Skin epidermis (tissue), 12 donors: Measurements from ENCODE around the gene TIMM50.
"Not testable (repeated sequence)": the region's sequence is repeated elsewhere in the genome, so short reads cannot be mapped to it uniquely, and the experiment has no call there.

Source experiments
- H3K27ac ChIP-seq, 21 experiments: fragments of 200-600 bp; sonication (generic) in 11 of 21; one replicate each; pipeline ENCODE4 v1.5.0; 2020; ENCODE audit warnings: mild to moderate bottlenecking in 3 of 21, inconsistent platforms in 2 of 21, moderate library complexity in 2 of 21
- H3K4me3 ChIP-seq, 7 experiments: fragments of 200-600 bp; sonication (generic) in 2 of 7; one replicate each; pipeline ENCODE4 v1.5.0; 2020; ENCODE audit warnings: inconsistent platforms in 2 of 7, mild to moderate bottlenecking in 2 of 7, moderate library complexity in 1 of 7

The TIMM50 gene

DNA sequence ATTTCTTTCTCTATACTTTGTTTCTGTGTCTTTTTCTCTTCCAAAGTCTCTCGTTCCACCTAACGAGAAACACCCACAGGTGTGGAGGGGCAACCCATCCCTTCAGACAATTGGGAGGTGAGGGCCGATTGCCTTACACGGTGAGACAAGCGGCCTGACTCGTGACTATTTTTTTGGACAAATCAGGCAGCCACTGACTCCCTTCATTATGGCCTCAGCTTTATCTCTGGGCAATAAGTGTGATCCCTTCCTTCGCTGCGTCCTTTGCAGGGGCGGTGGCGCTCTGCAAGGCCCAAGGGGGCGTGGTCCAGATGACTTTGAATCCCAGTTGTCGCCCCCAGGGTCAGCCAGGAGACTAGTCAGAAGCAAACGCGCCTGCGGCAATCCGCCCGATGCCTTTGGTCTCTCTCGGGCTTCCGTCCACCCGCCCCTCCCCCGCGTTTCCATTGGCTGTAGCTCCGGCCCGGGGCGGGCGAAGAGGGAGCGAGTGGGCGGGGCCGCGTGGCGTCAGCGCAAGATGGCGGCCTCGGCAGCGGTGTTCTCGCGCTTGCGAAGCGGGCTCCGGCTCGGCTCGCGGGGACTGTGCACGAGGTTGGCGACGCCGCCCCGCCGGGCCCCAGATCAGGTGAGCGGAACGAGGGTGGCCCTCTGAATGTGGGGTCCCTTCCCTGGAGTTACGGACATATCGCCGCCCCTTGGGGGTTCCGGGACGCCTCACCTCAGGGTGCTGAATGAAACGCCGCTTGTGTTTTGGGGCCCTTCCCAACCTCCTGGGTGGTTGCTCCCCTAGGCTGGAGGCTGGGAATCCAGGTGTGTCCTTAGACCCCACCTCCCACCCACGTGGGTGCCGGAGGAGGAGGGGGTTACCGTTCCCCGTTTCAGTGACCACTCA, at the start of gene TIMM50:
Gene TIMM50 (plus strand): TSS at position 502 of the 892 bp plus-strand sequence. CDS start 16 bp downstream, at position 518.
- H3K27ac ChIP-seq = peak within 1 kb of the TSS; percentile 41 to 98 (median 87)
- H3K4me3 ChIP-seq = peak within 1 kb of the TSS; percentile 74 to 99 (median 95)

DNA sequence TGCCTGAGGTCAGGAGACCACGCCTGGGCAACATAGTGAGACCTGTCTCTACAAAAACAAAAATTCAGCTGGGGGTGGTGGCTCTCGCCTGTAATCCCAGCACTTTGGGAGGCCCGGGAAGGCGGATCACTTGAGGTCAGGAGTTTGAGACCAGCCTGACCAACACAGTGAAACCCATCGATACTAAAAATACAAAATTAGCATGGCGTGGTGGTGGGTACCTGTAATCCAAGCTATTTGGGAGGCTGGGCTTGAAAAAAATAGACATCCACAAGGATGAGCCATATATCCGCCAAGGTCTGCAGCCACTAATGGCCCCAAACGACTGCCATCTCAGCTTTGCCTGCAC, 48.0 kb upstream of the TIMM50 start:
- no peak overlapping the region for H3K4me3 ChIP-seq
- H3K27ac ChIP-seq = peak overlapping the region in 3 of 21 experiments; percentile 39 to 98 (median 85)

DNA sequence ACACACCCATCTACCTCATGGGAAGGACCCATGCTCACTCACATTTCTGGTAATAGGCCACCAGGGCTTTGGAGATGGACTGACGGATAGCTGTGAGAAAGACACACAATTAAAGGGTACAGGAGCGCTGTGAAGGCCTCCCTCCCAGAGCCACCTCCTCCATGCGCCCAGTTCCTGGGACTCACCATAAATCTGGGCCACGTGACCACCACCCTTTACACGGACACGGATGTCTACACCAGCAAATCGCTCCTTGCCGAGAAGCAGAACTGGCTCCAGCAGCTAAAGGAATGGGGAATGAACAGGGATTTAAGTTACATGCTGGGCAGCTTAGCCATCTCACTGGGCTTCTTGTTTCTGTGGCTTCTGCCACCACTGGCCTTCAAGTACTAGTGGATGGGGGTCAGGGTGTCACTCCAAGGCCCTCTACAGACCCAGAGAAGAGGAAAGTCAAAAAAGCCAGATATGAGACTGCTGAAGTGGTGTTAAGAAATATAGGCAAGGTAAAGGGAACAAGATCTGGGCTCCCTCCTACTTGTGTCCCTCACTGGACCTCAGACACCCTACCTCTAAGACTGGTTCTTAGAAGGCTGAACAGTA, 47.1 kb upstream of the TIMM50 start:
- H3K27ac ChIP-seq = peak overlapping the region in 11 of 21 experiments; percentile 16 to 98 (median 90)
- H3K4me3 ChIP-seq = no peak overlapping the region

DNA sequence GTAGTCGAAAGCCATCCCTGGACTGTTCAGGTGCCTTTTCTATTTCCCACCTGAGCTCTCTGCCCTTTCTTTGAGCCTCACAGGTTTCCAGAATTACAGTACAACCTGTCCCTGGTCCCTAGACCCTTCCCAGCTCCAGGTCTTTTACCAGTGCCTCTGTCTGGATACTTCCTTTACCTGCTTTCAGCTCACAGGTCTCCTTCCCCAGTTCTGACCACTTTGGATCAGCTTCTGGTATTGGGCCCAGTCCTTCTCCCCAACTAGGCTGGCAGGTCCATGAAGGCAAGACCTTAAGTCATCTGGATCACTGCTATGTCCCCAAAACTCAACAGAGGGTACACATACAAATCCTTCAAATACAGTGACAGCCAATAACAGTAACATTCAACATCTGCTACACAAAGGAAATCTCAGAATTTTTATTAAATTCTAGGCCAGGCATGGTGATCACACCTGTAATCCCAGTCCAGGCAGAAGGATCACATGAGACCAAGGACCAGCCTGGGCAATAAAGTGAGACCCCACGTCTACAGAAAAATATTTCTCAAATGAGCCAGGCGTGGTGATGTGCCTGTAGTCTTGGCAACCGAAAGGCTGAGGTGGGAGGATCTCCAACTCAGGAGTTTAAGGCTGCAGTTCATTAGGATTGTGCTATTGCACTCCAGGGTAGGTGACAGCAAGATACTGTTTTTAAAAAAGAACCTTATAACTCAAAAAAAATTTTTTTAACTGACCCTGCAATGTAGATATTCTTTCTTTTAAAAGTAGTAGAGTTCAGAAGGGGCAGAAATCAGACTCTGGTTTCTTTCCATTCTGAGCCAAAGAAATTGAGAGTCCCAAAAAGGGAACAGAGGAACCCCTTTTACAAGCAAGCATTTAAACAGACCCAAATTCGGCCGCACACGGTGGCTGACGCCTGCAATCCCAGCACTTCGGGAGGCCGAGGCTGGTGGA, 46.2 kb upstream of the TIMM50 start:
- peak overlapping the region; percentile 61 to 99 (median 88) for H3K4me3 ChIP-seq
- H3K27ac ChIP-seq = peak overlapping the region in 16 of 21 experiments; percentile 16 to 98 (median 93)

DNA sequence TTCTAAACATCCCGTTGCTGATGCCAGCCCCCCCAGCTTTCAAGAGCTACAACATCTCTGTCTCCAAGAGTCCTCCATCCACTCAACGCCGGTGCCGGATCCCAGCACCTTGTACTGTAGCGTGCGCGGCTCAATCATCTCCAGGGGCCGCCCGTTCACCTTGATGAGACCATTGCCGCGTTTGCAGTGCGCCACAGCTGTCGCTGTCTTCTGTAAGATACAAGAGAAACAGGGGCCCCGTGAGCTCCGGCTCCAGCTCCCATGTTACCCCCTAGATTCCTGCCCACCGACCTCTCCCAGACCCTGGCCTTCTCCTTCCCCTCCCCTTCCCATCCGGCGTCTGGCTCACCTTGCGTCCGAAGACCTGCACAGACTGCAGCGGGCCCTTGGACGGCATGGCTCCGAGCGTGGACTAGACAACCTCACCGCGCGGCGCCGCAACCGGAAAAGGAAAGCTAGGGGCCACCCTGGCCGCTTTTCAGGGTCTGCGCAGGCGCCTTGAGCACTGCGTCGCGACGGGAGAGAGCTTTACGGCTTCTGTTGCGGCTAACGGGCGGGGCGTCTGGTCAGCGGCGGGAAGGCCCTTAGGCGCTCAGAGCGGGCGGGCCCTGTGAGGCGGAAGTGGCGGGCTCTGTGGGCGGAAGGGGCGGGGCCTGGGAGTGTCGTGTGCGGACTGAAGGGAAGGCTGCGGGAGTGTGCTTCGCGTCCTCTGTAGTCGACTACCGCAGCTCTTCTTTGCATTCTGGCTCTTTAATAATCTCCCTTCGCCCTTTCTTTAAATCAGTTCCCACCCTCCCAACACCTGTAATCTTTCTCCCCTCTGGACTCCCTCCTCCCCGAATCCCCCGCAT, 44.9 kb upstream of the TIMM50 start, which contains the start of gene RPS16:
Gene RPS16 (minus strand): TSS at position 451 of the 851 bp plus-strand sequence. CDS start 54 bp downstream, at position 397.
- peak within 1 kb of the TSS; percentile 82 to 98 (median 93) for H3K27ac ChIP-seq
- peak within 1 kb of the TSS; percentile 61 to 99 (median 88) for H3K4me3 ChIP-seq

DNA sequence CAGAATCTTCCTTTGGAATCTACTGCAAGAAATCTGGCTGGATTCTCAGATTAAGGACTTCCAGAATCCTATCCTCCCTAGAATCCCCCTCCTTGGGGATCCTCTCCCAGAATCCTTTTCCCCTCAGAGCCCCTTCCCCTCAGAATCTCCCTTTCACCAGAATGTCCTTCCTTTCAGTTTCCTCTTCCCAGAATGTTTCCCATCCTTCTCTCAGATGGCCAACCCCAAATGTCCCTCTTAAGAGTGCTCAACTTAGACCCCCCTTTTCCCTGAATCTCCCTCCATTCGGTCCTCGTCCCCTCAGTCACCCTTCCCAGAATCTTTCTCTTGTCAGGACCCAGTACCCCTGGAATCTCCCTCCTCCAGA, 44.3 kb upstream of the TIMM50 start:
- H3K4me3 ChIP-seq = peak overlapping the region; percentile 26 to 99 (median 88)
- peak overlapping the region in 20 of 21 experiments; percentile 77 to 98 (median 92) for H3K27ac ChIP-seq

DNA sequence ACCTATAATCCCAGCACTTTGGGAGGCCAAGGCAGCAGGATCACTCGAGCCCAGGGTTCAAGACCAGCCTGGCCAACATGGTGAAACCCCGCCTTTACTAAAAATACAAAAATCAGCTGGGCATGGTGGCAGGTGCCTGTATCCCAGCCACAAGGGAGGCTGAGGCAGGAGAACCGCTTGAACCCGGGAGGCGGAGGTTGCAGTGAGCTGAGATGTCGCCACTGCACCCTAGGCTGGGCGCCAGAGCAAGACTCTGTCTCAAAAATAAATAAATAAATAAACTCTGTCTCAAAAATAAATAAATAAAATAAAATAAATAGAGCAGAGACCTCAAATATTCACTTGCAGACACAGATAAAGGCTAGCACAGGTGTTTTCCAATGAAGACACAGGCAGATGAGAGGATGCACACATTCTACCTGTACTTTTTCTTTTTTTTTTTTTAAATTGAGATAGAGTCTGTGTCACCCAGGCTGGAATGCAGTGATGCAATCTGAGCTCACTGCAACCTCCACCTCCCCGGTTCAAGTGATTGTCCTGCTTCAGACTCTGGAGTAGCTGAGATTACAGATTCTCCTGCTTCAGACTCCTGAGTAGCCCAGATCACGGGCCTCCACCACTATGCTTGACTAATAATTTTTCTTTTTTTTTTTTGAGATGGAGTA, 42.2 kb upstream of the TIMM50 start:
- Histone ChIP-seq H3K27ac (no peak overlapping the region), H3K4me3 (no peak overlapping the region)

DNA sequence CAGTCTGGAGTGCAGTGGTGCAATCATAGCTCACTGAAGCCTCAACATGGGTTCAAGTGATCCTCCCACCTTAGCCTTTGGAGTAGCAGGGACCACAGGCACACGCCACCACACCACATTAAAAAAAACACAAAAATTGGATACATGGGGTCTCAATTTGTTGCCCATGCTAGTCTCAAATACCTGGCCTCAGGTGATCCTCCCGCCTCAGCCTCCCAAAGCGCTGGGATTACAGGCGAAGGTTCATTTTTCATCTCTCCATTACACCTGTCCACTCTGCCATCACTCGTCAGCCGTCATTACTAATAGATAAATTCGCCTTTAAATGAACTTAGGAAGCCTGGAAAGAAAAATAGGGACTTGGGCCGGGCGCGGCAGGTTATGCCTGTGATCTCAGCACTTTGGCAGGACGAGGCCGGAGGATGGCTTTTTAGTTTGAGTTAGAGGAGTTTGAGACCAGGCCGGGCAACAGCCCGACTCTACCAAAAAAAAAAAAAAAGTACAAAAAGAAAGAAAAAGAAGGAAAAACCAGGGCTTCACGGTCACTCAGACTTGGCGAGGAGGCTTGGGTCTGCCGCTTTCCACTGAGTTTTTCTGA, 35.9 kb upstream of the TIMM50 start:
- Histone ChIP-seq H3K4me3 (peak overlapping the region; percentile 64 to 98 (median 85)), H3K27ac (peak overlapping the region; percentile 70 to 97 (median 90))

DNA sequence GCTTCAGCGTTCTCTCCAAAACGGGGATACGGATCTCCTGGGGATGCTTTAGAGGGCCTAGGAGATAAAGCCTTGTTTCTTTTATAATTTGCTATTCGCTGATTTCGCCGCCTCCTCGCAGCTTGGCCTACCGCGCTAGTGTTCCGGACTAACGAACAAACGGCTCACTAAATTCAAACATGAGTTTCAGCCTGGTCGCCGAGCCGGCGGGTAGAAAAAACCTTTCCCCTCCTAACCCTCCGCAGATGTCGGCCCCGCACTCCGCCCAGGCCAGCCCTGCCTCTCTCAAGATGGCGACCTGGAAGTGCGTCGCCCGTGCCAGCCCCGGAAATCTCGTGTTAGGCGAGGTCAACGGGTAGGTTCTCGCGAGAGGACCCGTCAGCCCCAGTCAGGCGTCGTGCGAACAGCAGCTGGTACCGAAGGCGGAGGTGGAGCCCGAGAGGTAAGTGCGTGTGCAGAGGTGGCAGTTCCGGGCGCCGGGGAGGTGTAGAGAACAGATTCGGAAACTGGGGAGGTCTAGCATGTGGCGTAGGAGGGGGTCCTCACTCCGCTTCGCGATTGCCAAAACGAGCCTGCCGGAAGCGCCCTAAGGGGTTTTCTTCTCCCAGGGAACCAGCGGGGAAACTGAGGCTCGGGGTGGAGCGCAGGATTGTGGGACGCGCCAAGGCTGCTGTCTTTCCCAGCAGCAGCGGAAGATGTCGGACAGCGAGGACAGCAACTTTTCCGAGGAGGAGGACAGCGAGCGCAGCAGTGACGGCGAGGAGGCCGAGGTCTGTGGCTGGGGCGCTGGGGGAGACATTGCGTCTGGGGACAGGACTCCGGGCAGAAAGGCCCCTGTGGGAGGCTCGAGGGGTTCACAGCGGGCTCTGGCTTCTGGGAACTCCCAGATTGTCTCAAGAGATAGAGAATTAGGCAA, 35.2 kb upstream of the TIMM50 start, which contains the start of gene SUPT5H:
Gene SUPT5H (plus strand): TSS at position 387 of the 916 bp plus-strand sequence. CDS start 309 bp downstream, at position 696.
- Histone ChIP-seq H3K27ac (peak within 1 kb of the TSS; percentile 74 to 97 (median 90)), H3K4me3 (peak within 1 kb of the TSS; percentile 64 to 98 (median 85))

DNA sequence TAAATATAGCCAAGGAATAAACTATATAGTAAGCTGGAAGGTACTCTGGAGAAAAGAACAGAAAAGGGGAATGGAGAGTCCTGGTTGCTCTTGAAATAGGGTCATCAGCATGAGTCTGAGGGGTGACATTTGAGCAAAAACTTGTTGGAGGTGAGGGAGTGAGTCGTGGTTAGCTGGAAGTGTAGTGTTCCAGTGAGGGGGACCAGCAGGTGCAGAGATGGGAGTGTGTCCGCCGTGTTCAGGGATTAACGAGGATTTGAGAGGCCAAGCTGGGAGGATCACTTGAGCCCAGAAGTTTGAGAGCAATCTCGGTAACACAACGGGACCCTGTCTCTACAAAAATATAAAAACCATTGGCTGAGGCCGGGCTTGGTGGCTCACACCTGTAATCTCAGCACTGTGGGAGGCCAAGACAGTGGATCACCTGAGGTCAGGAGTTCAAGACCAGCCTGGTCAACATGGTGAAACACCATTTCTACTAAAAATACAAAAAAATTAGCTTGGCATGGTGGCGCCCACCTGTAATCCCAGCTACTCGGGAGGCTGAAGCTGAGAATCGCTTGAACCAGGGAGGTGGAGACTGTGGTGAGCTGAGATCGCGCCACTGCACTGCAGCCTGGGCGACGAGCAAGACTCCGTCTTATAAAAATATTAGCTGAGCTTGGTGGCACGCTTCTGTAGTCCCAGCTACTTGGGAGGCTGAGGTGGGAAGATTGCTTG, 34.1 kb upstream of the TIMM50 start:
- H3K4me3 ChIP-seq = peak overlapping the region; percentile 64 to 98 (median 85)
- peak overlapping the region in 17 of 21 experiments; percentile 74 to 97 (median 92) for H3K27ac ChIP-seq

DNA sequence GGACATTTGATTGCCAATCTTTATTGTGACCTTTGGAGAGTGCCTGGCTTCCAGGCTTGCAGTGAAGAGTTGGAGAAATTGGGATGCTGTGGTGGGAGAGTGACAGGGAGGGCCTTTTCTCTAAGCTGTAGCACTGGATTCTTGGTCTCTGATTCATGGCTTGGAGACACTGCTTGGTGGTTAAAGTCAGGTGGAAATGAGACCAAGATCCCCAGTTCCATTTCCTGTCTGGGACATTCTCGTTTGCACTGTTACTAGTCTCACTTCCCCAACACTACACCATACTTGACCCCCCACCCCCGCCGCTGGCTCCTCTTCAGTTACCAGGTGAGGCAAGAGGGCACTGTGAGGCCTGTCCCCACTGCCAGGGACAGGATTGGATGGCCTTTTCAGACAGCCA, 32.4 kb upstream of the TIMM50 start:
- no peak overlapping the region for H3K4me3 ChIP-seq
- peak overlapping the region in 2 of 21 experiments; percentile 21 to 57 for H3K27ac ChIP-seq

DNA sequence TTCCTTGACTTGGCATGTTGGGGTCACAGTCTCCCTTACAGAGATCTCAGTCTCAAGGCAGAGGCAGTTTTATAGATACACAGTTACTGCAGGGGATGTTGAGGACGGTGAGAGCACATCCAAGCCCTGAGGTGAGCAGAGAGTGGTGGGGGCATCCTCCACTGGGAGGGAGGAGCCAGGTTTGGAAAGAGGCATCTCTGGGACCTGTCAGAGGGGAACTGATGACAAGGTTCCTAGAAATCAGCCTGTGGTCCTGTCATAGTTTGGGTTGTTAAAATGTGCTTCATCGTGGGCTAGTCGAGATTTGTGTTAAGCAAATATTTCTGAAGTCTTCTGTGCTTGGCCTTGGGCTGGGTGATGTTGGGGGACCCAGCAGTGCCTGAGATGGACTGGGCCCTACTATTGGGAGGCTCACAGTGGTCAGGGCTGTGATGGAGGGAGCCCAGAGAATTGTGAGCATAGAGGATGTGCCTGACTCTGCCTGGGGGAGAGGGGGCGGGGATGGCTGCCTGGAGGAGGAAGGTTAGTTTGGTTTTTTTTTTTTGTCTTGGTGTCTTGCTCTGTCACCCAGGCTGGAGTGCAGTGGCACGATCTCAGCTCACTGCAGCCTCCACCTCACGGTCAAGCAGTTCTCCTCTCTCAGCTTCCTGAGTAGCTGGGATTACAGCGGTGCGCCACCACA, 31.4 kb upstream of the TIMM50 start:
- Histone ChIP-seq H3K4me3 (no peak overlapping the region), H3K27ac (no peak overlapping the region)

DNA sequence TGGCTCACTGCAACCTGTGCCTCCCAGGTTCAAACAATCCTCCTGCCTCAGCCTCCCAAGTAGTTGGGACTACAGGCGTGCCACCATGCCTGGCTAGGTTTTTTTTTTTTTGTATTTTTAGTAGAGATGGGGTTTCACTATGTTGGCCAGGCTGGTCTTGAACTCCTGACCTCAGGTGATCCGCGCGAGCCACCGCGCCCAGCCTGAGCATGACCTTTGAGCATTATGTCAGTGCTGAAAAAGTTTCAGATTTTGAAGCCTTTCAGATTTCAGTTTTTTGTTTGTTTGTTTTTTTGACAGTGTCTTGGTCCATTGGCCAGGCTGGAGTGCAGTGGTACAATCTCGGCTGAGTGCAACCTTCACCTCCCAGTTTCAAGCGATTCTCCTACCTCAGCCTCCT, 29.4 kb upstream of the TIMM50 start:
- not testable (repeated sequence) for H3K4me3 ChIP-seq

DNA sequence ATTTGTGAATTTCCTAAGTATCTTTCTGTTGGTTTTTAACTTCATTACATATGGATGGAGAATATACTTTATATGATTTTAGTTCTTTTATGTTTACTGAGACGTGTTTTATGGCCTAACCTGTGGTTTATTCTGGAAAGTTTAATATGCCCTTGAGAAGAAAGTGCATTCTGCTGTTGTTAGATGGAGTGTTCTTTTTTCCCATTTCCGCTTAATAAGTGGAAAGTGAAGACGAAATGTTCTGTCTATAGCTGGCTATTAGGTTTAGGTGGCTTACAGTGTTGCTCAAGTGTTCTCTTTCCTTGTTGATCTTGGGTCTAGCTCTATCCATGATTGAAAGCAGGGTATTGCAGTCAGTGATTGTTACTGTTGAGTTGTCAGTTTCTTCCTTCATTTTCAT, 17.2 kb upstream of the TIMM50 start:
- no peak overlapping the region for H3K4me3 ChIP-seq

More for the DNA sequence above, 29.4 kb upstream of the TIMM50 start:
- not testable (repeated sequence) for H3K27ac ChIP-seq

DNA sequence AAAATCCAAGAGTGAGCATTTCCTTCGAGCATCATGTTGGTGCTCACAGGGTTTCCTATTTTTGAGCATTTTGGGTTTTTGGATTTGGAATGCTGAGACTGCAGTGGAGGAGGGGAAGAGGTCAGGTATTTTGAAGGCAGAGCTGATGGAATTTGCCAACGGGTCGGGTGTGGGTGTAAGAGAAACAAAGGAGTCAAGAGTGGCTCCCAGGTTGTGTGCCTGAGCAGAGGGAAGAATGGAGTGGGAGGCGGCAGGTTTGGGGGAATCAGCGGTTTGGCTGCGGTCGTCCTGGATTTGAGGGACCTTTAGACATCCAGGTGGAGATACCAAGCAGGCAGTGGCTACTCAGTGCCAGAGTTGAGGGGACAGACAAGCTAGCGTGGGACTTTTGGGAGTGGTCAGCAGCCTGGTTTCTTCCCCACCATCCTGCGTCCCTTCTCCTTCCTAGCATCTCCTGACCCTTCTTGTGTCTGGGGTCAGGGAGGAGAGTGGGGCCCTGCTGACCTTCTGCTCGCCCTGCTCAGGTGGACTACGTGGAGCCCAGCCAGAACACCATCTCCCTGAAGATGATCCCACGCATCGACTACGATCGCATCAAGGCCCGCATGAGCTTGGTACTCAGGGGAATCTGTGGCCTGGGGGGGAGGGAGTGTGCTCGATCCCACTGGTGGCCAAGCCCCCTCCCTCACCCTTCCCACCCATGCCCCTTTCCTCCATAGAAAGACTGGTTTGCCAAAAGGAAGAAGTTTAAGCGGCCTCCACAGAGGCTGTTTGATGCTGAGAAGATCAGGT, 14.5 kb upstream of the TIMM50 start:
- no peak overlapping the region for H3K4me3 ChIP-seq
- no peak overlapping the region for H3K27ac ChIP-seq

More for the DNA sequence above, 17.2 kb upstream of the TIMM50 start:
- no peak overlapping the region for H3K27ac ChIP-seq
